Measurements from ENCODE around the gene PUDP.

The PUDP gene

GRCh38 chrX:7134981-7135380 lies 13.0 kb downstream of the PUDP start:
- peaks cover 22% of the 10 kb centered on the region for H3K36me3 Mint-ChIP-seq (ENCODE audit: low read depth)
- H3K4me3 Mint-ChIP-seq: no peak overlapping the region
- H3K9me3 Mint-ChIP-seq: no peaks in the 10 kb centered on the region
- no peaks in the 10 kb centered on the region for H3K27me3 Mint-ChIP-seq (ENCODE audit: low read depth)
- H3K27ac Mint-ChIP-seq: peak overlapping the region in 1 of 3 experiments; percentile 8
- TF ChIP-seq CTCF (IDR thresholded peaks at IDR 0.05; ENCODE audit: unreplicated experiment in 3 of 3): no peak
- H3K4me1 Mint-ChIP-seq: peaks cover 48% of the 10 kb centered on the region

DNA sequence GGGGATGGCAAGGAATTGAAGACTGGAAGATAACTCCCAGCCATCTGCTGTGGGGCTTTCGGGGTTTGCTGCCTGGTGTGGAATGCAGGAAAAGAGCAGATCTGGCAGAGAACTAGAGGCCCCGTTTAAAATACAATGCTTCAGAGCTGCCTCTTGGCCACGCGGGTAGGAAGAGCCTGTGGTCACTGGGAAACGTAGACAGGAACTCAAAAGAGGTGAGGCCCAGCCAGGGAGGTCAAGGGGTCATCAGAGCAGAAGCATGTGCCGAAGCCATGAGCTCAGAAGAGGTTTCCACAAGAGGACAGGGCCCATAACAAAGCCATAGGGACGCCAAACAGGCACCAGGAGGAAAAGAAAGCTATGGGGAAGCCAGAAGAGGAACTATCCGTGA lies 14.9 kb downstream of the PUDP start:
- Mint-ChIP-seq H3K4me3 (no peak overlapping the region), H3K27me3 (ENCODE audit: low read depth) (no peaks in the 10 kb centered on the region), H3K36me3 (ENCODE audit: low read depth) (peaks cover 23% of the 10 kb centered on the region), H3K27ac (peak overlapping the region; percentile 68 to 80 (median 77)), H3K4me1 (peaks cover 37% of the 10 kb centered on the region), H3K9me3 (no peaks in the 10 kb centered on the region)
- no peak for TF ChIP-seq CTCF (IDR thresholded peaks at IDR 0.05; ENCODE audit: unreplicated experiment in 3 of 3)

- Mint-ChIP-seq H3K27me3 (ENCODE audit: low read depth) (no peaks in the 10 kb centered on the region), H3K9me3 (no peaks in the 10 kb centered on the region), H3K4me3 (no peak overlapping the region), H3K27ac (peak overlapping the region; percentile 68 to 80 (median 77)), H3K4me1 (peaks cover 37% of the 10 kb centered on the region), H3K36me3 (ENCODE audit: low read depth) (peaks cover 23% of the 10 kb centered on the region)
- peak; percentile 32 to 56 (median 42) for TF ChIP-seq CTCF (IDR thresholded peaks at IDR 0.05; ENCODE audit: unreplicated experiment in 3 of 3)
Measured at GRCh38 chrX:7132335-7133049, 15.5 kb downstream of the PUDP start.

DNA sequence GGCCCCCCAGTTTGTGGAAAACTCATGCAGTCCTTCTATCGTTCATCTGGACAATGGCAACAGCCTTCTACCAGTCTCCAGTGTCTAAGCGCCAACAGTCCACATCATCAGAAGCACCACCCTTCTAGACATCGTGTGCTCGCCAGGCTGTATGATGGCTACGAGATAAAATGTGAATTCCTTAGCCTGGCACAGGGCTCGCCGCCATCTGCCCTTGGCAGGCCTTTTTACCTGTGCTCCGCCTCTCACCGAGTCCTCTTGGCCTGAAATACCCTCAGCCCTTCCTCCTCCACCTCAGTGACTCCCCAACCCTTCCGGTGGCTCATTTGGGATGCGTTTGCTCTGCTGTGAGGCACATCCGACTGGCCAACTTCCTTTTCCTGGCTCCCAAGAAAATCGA lies 16.3 kb downstream of the PUDP start:
- Mint-ChIP-seq H3K27ac (no peak overlapping the region), H3K27me3 (ENCODE audit: low read depth) (no peaks in the 10 kb centered on the region), H3K4me3 (no peak overlapping the region), H3K4me1 (peaks cover 44% of the 10 kb centered on the region), H3K9me3 (no peaks in the 10 kb centered on the region), H3K36me3 (ENCODE audit: low read depth) (peaks cover 26% of the 10 kb centered on the region)
- TF ChIP-seq CTCF (IDR thresholded peaks at IDR 0.05; ENCODE audit: unreplicated experiment in 3 of 3): no peak

DNA sequence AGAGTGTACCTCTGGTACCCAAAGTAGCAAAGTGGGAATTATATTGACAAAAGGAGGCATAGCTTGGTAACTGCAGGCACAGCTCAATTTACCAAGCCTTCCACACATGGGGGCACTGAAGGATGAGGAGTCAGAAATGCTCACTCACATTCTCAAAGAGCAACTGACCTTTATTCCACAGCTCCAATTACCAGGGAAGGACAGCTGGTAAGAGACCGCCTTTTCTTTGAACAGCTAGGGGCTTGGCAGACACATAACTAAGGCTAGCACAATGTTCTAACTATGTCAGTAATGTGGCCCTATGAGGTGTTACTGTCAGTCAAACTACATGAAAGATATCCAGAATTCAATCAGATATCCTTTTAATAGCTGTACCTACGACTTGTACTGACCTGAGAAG lies 20.9 kb downstream of the PUDP start:
- peaks cover 5% of the 10 kb centered on the region for H3K9me3 Mint-ChIP-seq
- no peak for TF ChIP-seq CTCF (IDR thresholded peaks at IDR 0.05; ENCODE audit: unreplicated experiment in 3 of 3)
- H3K27me3 Mint-ChIP-seq (ENCODE audit: low read depth): no peaks in the 10 kb centered on the region
- H3K4me3 Mint-ChIP-seq: peak overlapping the region in 1 of 3 experiments; percentile 44
- peaks cover 25% of the 10 kb centered on the region for H3K4me1 Mint-ChIP-seq
- H3K27ac Mint-ChIP-seq: peak overlapping the region; percentile 25 to 85 (median 69)
- peaks cover 44% of the 10 kb centered on the region for H3K36me3 Mint-ChIP-seq (ENCODE audit: low read depth)

DNA sequence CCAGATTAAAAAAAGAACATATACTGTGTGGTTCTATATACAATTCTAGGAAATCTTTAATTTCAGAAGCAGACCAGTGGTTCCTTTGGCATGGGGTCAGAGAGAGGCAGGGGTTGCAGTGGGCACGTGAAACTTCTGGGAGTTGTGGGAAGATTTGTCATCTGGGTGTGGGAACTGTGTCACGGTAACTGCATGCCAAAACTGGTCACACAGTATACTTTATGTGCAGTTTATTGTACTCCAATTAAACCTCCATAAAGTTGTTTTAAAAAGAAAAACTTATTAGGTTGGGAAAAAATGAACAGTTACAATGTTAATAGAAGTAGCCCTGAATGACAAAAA lies 27.1 kb downstream of the PUDP start:
- no peaks in the 10 kb centered on the region for H3K27me3 Mint-ChIP-seq (ENCODE audit: low read depth)
- H3K36me3 Mint-ChIP-seq (ENCODE audit: low read depth): peaks cover 31% of the 10 kb centered on the region
- peaks cover 12% of the 10 kb centered on the region for H3K9me3 Mint-ChIP-seq
- peak overlapping the region; percentile 53 to 89 (median 65) for H3K27ac Mint-ChIP-seq
- TF ChIP-seq CTCF (IDR thresholded peaks at IDR 0.05; ENCODE audit: unreplicated experiment in 3 of 3): no peak
- no peak overlapping the region for H3K4me3 Mint-ChIP-seq
- peaks cover 48% of the 10 kb centered on the region for H3K4me1 Mint-ChIP-seq

Data from nephron (organoid).